Testis (tissue), 2 donors: Measurements from ENCODE around the gene MRM1.

Experiments
- CTCF ChIP-seq, 3 experiments: fragments of 450-650 bp in 2 of 3; fragments of 200-600 bp in 1 of 3; sonication (generic) in 1 of 3; IDR thresholded peaks; one replicate each; pipeline ENCODE4 v1.5.1; 2016 to 2019; ENCODE audit warnings: antibody characterized with exemption in 3 of 3, mild to moderate bottlenecking in 2 of 3, moderate library complexity in 1 of 3
- POLR2A ChIP-seq: fragments of 450-650 bp; IDR thresholded peaks from one replicate; pipeline ENCODE4 v1.6.1; 2017; ENCODE audit warnings: antibody characterized with exemption, mild to moderate bottlenecking, moderate library complexity

- TF ChIP-seq CTCF (IDR thresholded peaks at IDR 0.05) = no peak
- no peak for TF ChIP-seq POLR2A
Measured at GRCh38 chr17:36650096-36650775, 48.9 kb downstream of the MRM1 start.
